ENCODE measurements around the gene KCNMB2. TPM values are rescaled to one million over a fixed set of nuclear protein-coding genes. Genes with fewer than 3 reads are reported as not detected.

Gene KCNMB2
- total RNA-seq, 1 experiment from 2014 or later = not detected

DNA sequence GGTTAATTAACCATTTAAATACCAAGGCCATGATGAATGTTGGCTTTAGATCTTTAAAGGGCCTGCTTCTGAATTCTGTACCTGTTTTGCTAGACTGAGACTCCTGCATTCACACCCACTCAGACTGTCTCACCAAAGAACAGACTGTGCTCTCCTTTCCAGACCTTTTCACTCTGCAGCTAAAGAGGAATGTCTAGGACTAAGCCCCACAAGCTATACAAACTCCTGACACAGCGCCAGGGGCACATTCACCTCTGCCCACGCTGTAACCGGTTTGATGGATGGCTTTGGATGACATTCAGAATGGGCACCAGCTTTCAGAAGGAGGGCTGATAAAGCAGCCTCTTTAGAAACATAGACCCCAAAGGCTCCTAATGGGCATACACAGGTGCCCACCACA is 200.1 kb downstream of the KCNMB2 start:
- no peak for DNase-seq
- TF ChIP-seq CTCF (IDR thresholded peaks at IDR 0.05; ENCODE audit: insufficient read depth in 1 of 2, low read depth in 1 of 2, low read length in 1 of 2, severe bottlenecking in 1 of 2, unreplicated experiment in 1 of 2) = no peak
- Histone ChIP-seq H3K9me3 (0 out of 2 replicates have a peak, but pooled peaks cover 2% of the 10 kb centered on the region), H3K27me3 (replicated peaks; ENCODE audit: control insufficient read depth, insufficient read depth, low read length) (no peaks in the 10 kb centered on the region), H3K36me3 (ENCODE audit: control insufficient read depth, insufficient read depth, low read length) (no peaks in the 10 kb centered on the region; the same call in 1 of the 2 replicates), H3K4me3 (ENCODE audit: low read depth, low read length) (no peak overlapping the region), H3K4me1 (peaks cover 25% of the 10 kb centered on the region)
- ChIA-PET POLR2A (no interaction called here), CTCF (no interaction called here)
- Mint-ChIP-seq H3K27ac (ENCODE audit: unreplicated experiment) (no peak overlapping the region), H3K9me3 (ENCODE audit: unreplicated experiment) (peaks cover 6% of the 10 kb centered on the region), H3K4me1 (ENCODE audit: low read depth, unreplicated experiment) (peaks cover 24% of the 10 kb centered on the region), H3K36me3 (ENCODE audit: insufficient read depth, unreplicated experiment) (peaks cover 22% of the 10 kb centered on the region), H3K27me3 (ENCODE audit: insufficient read depth, unreplicated experiment) (no peaks in the 10 kb centered on the region), H3K4me3 (ENCODE audit: unreplicated experiment) (no peak overlapping the region)
- no TSS peak for BruUV-seq (replicated peaks)
- intact Hi-C loops (cut with micrococcal nuclease; ENCODE audit: unreplicated experiment) = no loop called here

- ChIA-PET POLR2A (no interaction called here), CTCF (no interaction called here)
- Histone ChIP-seq H3K36me3 (ENCODE audit: control insufficient read depth, insufficient read depth, low read length) (no peaks in the 10 kb centered on the region; the same call in 1 of the 2 replicates), H3K4me3 (ENCODE audit: low read depth, low read length) (no peak overlapping the region), H3K27me3 (replicated peaks; ENCODE audit: control insufficient read depth, insufficient read depth, low read length) (no peaks in the 10 kb centered on the region), H3K4me1 (peaks cover 37% of the 10 kb centered on the region), H3K9me3 (0 out of 2 replicates have a peak, but pooled peaks cover 5% of the 10 kb centered on the region)
- H3K27ac Mint-ChIP-seq (ENCODE audit: unreplicated experiment) = no peak overlapping the region
- no peak for TF ChIP-seq CTCF (IDR thresholded peaks at IDR 0.05; ENCODE audit: insufficient read depth in 1 of 2, low read depth in 1 of 2, low read length in 1 of 2, severe bottlenecking in 1 of 2, unreplicated experiment in 1 of 2)
- peaks cover 20% of the 10 kb centered on the region for H3K36me3 Mint-ChIP-seq (ENCODE audit: insufficient read depth, unreplicated experiment)
- H3K4me3 Mint-ChIP-seq (ENCODE audit: unreplicated experiment) = no peak overlapping the region
- peaks cover 6% of the 10 kb centered on the region for H3K9me3 Mint-ChIP-seq (ENCODE audit: unreplicated experiment)
- intact Hi-C loops (cut with micrococcal nuclease; ENCODE audit: unreplicated experiment) = no loop called here
- H3K27me3 Mint-ChIP-seq (ENCODE audit: insufficient read depth, unreplicated experiment) = no peaks in the 10 kb centered on the region
- BruUV-seq (replicated peaks) = no TSS peak
- peaks cover 39% of the 10 kb centered on the region for H3K4me1 Mint-ChIP-seq (ENCODE audit: low read depth, unreplicated experiment)
- no peak for DNase-seq
Observed at GRCh38 chr3:178739720-178740119, 203.5 kb downstream of the KCNMB2 start.

DNA sequence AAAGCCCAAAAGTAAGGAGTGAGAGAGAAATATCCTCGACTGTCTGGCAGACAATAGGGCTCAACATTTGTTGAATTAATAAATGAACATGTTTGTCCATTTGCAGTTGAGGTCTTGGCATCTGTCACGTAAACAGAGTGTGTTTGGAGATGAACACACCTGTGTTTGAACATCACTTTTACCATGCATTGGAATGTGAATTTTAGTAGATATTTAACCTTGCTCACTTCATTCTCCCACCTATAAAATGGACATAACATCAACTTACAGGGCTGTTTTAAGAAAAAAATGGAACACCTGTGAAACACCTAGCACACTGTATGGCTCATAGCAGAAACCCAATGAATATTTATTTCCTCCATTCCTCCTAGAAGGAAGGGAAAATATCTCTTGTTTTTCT is 204.8 kb downstream of the KCNMB2 start:
- Mint-ChIP-seq H3K27ac (ENCODE audit: unreplicated experiment) (peak overlapping the region; percentile 70), H3K4me1 (ENCODE audit: low read depth, unreplicated experiment) (peaks cover 39% of the 10 kb centered on the region), H3K9me3 (ENCODE audit: unreplicated experiment) (peaks cover 6% of the 10 kb centered on the region), H3K36me3 (ENCODE audit: insufficient read depth, unreplicated experiment) (peaks cover 32% of the 10 kb centered on the region), H3K4me3 (ENCODE audit: unreplicated experiment) (peak overlapping the region; percentile 4), H3K27me3 (ENCODE audit: insufficient read depth, unreplicated experiment) (no peaks in the 10 kb centered on the region)
- H3K9me3 ChIP-seq = 0 out of 2 replicates have a peak, but pooled peaks cover 5% of the 10 kb centered on the region
- H3K4me1 ChIP-seq = peaks cover 37% of the 10 kb centered on the region
- CTCF ChIA-PET = no interaction called here
- no peak overlapping the region for H3K4me3 ChIP-seq (ENCODE audit: low read depth, low read length)
- POLR2A ChIA-PET = no interaction called here
- peak in 1 of 2 experiments; percentile 17 for DNase-seq
- intact Hi-C loops (cut with micrococcal nuclease; ENCODE audit: unreplicated experiment) = no loop called here
- H3K36me3 ChIP-seq (ENCODE audit: control insufficient read depth, insufficient read depth, low read length) = no peaks in the 10 kb centered on the region; the same call in none of the 2 replicates
- BruUV-seq (replicated peaks) = no TSS peak
- H3K27me3 ChIP-seq (replicated peaks; ENCODE audit: control insufficient read depth, insufficient read depth, low read length) = no peaks in the 10 kb centered on the region
- TF ChIP-seq CTCF (IDR thresholded peaks at IDR 0.05; ENCODE audit: insufficient read depth in 1 of 2, low read depth in 1 of 2, low read length in 1 of 2, severe bottlenecking in 1 of 2, unreplicated experiment in 1 of 2) = no peak

All from Caco-2 (cell line).